Stimulated activated effector memory CD8-positive, alpha-beta T cell treated with anti-CD3 and anti-CD28 coated beads, Interleukin-12 subunit alpha, Interleukin-12 subunit beta, amount 100 ng/mL, for 72 hours (primary cell): Measurements from ENCODE around the gene CASTOR1.
A peak's percentile ranks its signal among the peaks of the same experiment; 100 is the strongest.

Experiments used
- ATAC-seq: fragments of 150-1000 bp; cut with Tn5 transposase; 2 replicates; pipeline ENCODE4 v1.10.0; 2021
- DNase-seq, 2 donors: peaks; one replicate each; pipeline ENCODE4 v3.0.0; 2021 to 2022; ENCODE audit warnings: low spot score in 2 of 2
- H3K27ac Mint-ChIP-seq: one replicate; pipeline ENCODE4 v1.8.0; 2022; ENCODE audit warnings: mild to moderate bottlenecking, mixed read lengths
- H3K36me3 Mint-ChIP-seq: one replicate; pipeline ENCODE4 v1.8.0; 2022; ENCODE audit warnings: mild to moderate bottlenecking, mixed read lengths
- H3K4me1 Mint-ChIP-seq: one replicate; pipeline ENCODE4 v1.8.0; 2022; ENCODE audit warnings: mixed read lengths
- H3K4me3 Mint-ChIP-seq: one replicate; pipeline ENCODE4 v1.8.0; 2022; ENCODE audit warnings: mild to moderate bottlenecking, mixed read lengths
- H3K9me3 Mint-ChIP-seq: one replicate; pipeline ENCODE4 v1.8.0; 2022; ENCODE audit warnings: mixed read lengths

CASTOR1 gene

GRCh38 chr22:30244641-30245040, 44.7 kb downstream of the CASTOR1 start:
- DNase-seq (no peak), ATAC-seq (no peak)
- H3K4me3 Mint-ChIP-seq, result peak overlapping the region; percentile 96
- peaks cover 49% of the 10 kb centered on the region for H3K36me3 Mint-ChIP-seq
- H3K27ac Mint-ChIP-seq, result no peak overlapping the region
- peaks cover 61% of the 10 kb centered on the region for H3K4me1 Mint-ChIP-seq
- no peaks in the 10 kb centered on the region for H3K9me3 Mint-ChIP-seq

- H3K4me3 Mint-ChIP-seq, result peak overlapping the region; percentile 96
- H3K4me1 Mint-ChIP-seq, result peaks cover 61% of the 10 kb centered on the region
- H3K9me3 Mint-ChIP-seq, result no peaks in the 10 kb centered on the region
- H3K36me3 Mint-ChIP-seq, result peaks cover 49% of the 10 kb centered on the region
- DNase-seq (no peak), ATAC-seq (no peak)
- H3K27ac Mint-ChIP-seq, result peak overlapping the region; percentile 45
Measured at GRCh38 chr22:30244066-30244465, 45.2 kb downstream of the CASTOR1 start.

DNA sequence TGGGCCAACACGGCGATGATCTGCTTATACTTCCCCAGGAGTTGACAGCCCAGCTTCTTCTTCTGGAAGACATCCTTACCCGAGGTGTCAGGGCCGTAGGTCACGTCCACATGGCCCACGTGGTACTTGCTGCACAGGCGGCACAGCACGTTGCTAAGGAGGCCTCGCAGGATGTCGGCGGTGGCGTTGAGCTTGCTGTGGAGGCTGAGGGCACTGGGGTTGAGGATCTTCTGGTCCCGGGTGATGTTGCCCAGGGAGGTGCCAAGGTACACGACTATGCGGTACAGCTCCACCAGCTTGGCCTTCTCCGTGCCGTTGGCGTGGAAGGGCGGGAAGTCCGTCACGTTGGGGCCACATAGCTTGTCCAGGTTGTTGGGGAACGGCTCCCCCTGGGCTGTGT, 45.6 kb downstream of the CASTOR1 start:
- ATAC-seq, result no peak
- peak overlapping the region; percentile 96 for H3K4me3 Mint-ChIP-seq
- peaks cover 61% of the 10 kb centered on the region for H3K4me1 Mint-ChIP-seq
- DNase-seq, result no peak
- peak overlapping the region; percentile 45 for H3K27ac Mint-ChIP-seq
- peaks cover 49% of the 10 kb centered on the region for H3K36me3 Mint-ChIP-seq
- H3K9me3 Mint-ChIP-seq, result no peaks in the 10 kb centered on the region

DNA sequence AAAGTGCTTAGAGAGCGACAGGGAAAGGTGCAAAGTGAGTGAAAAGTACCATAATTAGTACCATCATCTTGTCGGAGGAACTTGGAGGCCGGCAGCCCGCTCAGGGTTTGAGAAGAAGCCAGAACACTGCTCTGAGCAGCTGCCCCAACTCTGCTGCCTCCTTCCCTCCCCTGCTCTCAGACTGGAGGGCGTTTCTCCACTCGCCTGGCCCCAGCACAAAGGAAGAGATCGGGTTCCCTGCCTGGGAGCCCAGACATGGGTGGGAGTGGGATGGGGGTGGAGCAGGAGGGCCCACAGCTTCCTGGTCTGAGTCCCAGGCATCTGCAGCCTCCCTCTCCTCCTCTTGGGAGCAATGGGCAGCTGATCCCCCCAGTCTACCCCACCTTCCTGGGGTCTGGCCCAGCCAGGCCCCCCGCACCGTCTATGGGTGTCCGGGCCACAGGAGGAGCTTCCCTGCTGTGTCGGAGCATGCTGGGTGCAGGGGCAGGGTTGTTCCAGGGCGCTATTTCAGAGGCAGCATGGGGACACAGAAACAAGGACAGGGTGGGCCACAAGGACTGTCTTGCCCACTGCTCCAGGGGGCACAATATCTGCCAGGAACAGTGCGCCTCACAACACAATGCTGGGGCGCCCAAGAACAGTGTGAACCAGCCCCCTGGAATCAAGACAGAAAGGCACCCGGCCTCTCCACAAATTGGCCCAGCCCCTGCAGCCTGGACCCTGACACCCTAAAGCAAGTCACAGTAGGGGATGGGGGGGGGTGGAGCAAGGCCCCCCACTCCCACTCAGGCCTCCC, 47.5 kb downstream of the CASTOR1 start:
- no peak for ATAC-seq
- no peaks in the 10 kb centered on the region for H3K9me3 Mint-ChIP-seq
- H3K27ac Mint-ChIP-seq, result no peak overlapping the region
- H3K4me1 Mint-ChIP-seq, result peaks cover 46% of the 10 kb centered on the region
- H3K36me3 Mint-ChIP-seq, result peaks cover 48% of the 10 kb centered on the region
- DNase-seq, result no peak
- no peak overlapping the region for H3K4me3 Mint-ChIP-seq

GRCh38 chr22:30240541-30241417, 48.5 kb downstream of the CASTOR1 start:
- H3K4me3 Mint-ChIP-seq, result no peak overlapping the region
- no peak for ATAC-seq

GRCh38 chr22:30239488-30240405, 49.6 kb downstream of the CASTOR1 start:
- Mint-ChIP-seq H3K9me3 (no peaks in the 10 kb centered on the region), H3K4me3 (no peak overlapping the region), H3K27ac (no peak overlapping the region), H3K36me3 (peaks cover 28% of the 10 kb centered on the region), H3K4me1 (peaks cover 26% of the 10 kb centered on the region)
- ATAC-seq, result no peak
- DNase-seq, result no peak

More at GRCh38 chr22:30240541-30241417, 48.5 kb downstream of the CASTOR1 start:
- H3K4me1 Mint-ChIP-seq, result peaks cover 36% of the 10 kb centered on the region
- no peaks in the 10 kb centered on the region for H3K9me3 Mint-ChIP-seq
- H3K27ac Mint-ChIP-seq, result no peak overlapping the region
- peaks cover 38% of the 10 kb centered on the region for H3K36me3 Mint-ChIP-seq
- DNase-seq, result no peak

GRCh38 chr22:30238661-30239487, 50.4 kb downstream of the CASTOR1 start:
- ATAC-seq (peak; percentile 19), DNase-seq (no peak)
- H3K36me3 Mint-ChIP-seq, result peaks cover 19% of the 10 kb centered on the region
- no peak overlapping the region for H3K4me3 Mint-ChIP-seq
- peak overlapping the region; percentile 61 for H3K27ac Mint-ChIP-seq
- H3K9me3 Mint-ChIP-seq, result no peaks in the 10 kb centered on the region
- H3K4me1 Mint-ChIP-seq, result peaks cover 18% of the 10 kb centered on the region

GRCh38 chr22:30238136-30238535, 51.2 kb downstream of the CASTOR1 start:
- Mint-ChIP-seq H3K36me3 (peaks cover 12% of the 10 kb centered on the region), H3K27ac (peak overlapping the region; percentile 61), H3K4me1 (peaks cover 11% of the 10 kb centered on the region), H3K9me3 (no peaks in the 10 kb centered on the region), H3K4me3 (no peak overlapping the region)
- DNase-seq (no peak), ATAC-seq (no peak)

DNA sequence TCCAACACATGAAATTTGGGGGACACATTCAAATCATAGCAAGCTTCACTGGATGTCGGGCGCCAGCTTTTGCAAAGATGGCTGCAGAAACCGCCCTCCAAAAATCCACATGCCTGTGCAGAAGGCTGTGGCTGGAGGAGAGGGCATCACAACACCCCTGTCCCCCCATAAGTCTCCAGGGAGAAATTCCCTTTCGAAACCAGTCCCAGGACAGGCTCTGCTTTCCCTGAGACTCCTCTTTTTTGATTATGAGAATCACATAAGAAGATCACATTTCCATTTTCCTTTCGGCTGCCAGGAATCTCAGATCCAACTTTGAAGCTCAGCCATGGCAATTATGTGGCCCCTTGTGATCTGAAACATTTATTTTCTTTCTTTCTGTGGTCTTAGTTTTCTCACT, 52.4 kb downstream of the CASTOR1 start:
- DNase-seq, result no peak
- H3K27ac Mint-ChIP-seq, result no peak overlapping the region
- H3K4me1 Mint-ChIP-seq, result peaks cover 7% of the 10 kb centered on the region
- no peaks in the 10 kb centered on the region for H3K9me3 Mint-ChIP-seq
- no peak for ATAC-seq
- no peak overlapping the region for H3K4me3 Mint-ChIP-seq
- no peaks in the 10 kb centered on the region for H3K36me3 Mint-ChIP-seq

GRCh38 chr22:30235687-30236170, 53.6 kb downstream of the CASTOR1 start:
- DNase-seq (no peak), ATAC-seq (no peak)
- Mint-ChIP-seq H3K27ac (no peak overlapping the region), H3K9me3 (no peaks in the 10 kb centered on the region), H3K4me3 (no peak overlapping the region), H3K36me3 (no peaks in the 10 kb centered on the region), H3K4me1 (peaks cover 7% of the 10 kb centered on the region)
